ENCODE data around the gene HRH2.

GRCh38 chr5:175729829-175730277 lies 72.0 kb downstream of the HRH2 start:
- TF ChIP-seq BHLHE40 (IDR thresholded peaks at IDR 0.05; ENCODE audit: borderline replicate concordance) (no peak), TARDBP (IDR thresholded peaks at IDR 0.05) (no peak), FOXM1 (IDR thresholded peaks at IDR 0.05; ENCODE audit: borderline replicate concordance) (no peak), LEF1 (IDR thresholded peaks at IDR 0.05; ENCODE audit: borderline replicate concordance) (no peak), L3MBTL2 (conservative IDR thresholded peaks at IDR 0.05) (no peak), FOXA1 (IDR thresholded peaks at IDR 0.05) (no peak), HDGF (IDR thresholded peaks at IDR 0.05; ENCODE audit: borderline replicate concordance) (no peak), SP1 (IDR thresholded peaks at IDR 0.05) (no peak), ARNT (IDR thresholded peaks at IDR 0.05) (no peak)
- TF ChIP-seq, protein P1, sequence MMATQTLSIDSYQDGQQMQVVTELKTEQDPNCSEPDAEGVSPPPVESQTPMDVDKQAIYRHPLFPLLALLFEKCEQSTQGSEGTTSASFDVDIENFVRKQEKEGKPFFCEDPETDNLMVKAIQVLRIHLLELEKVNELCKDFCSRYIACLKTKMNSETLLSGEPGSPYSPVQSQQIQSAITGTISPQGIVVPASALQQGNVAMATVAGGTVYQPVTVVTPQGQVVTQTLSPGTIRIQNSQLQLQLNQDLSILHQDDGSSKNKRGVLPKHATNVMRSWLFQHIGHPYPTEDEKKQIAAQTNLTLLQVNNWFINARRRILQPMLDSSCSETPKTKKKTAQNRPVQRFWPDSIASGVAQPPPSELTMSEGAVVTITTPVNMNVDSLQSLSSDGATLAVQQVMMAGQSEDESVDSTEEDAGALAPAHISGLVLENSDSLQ (IDR thresholded peaks at IDR 0.05): no peak

Measured in HEK293T (cell line).